Measurements from ENCODE around the gene CXCL13. TPM values are rescaled to one million over a fixed set of nuclear protein-coding genes. Genes with fewer than 3 reads are reported as not detected.

Gene CXCL13
- total and polyA plus RNA-seq, 9 donors, result 0.84 to 9.0 (median 5.3) TPM

- no peaks in the 10 kb centered on the region for H3K9me3 ChIP-seq (replicated peaks; ENCODE audit: control insufficient read depth, low read depth, low read length)
- no peaks in the 10 kb centered on the region for H3K27me3 ChIP-seq (ENCODE audit: control insufficient read depth, insufficient read depth, low read length)
- no peaks in the 10 kb centered on the region for H3K4me1 ChIP-seq (ENCODE audit: control insufficient read depth, insufficient read depth, low read length)
- H3K36me3 ChIP-seq (ENCODE audit: control insufficient read depth, insufficient read depth, low read length), result no peaks in the 10 kb centered on the region
- peak; percentile 12 for DNase-seq
- no CpG with 5 or more reads among the region's 6 CpGs for WGBS (ENCODE audit: insufficient coverage)
- H3K4me3 ChIP-seq (ENCODE audit: low read length), result no peak overlapping the region
- no peak overlapping the region for H3K27ac ChIP-seq (ENCODE audit: low read length)
Measured at GRCh38 chr4:77600521-77601451, 4.8 kb upstream of the CXCL13 start.

GRCh38 chr4:77601614-77602187 is 3.9 kb upstream of the CXCL13 start:
- DNase-seq, result no peak
- no peak overlapping the region for H3K27ac ChIP-seq (ENCODE audit: low read length)
- H3K27me3 ChIP-seq (ENCODE audit: control insufficient read depth, insufficient read depth, low read length), result no peaks in the 10 kb centered on the region

GRCh38 chr4:77613267-77613666 is 7.6 kb downstream of the CXCL13 start:
- no peaks in the 10 kb centered on the region for H3K36me3 ChIP-seq (ENCODE audit: control insufficient read depth, insufficient read depth, low read length)
- no peaks in the 10 kb centered on the region for H3K27me3 ChIP-seq (ENCODE audit: control insufficient read depth, insufficient read depth, low read length)
- 42% methylated on average over 4 of the region's 7 CpGs for WGBS (ENCODE audit: insufficient coverage)
- no peak overlapping the region for H3K27ac ChIP-seq (ENCODE audit: low read length)
- H3K4me1 ChIP-seq (ENCODE audit: control insufficient read depth, insufficient read depth, low read length), result no peaks in the 10 kb centered on the region
- no peaks in the 10 kb centered on the region for H3K9me3 ChIP-seq (replicated peaks; ENCODE audit: control insufficient read depth, low read depth, low read length)
- DNase-seq, result peak; percentile 15
- no peak overlapping the region for H3K4me3 ChIP-seq (ENCODE audit: low read length)

More at GRCh38 chr4:77601614-77602187, 3.9 kb upstream of the CXCL13 start:
- H3K36me3 ChIP-seq (ENCODE audit: control insufficient read depth, insufficient read depth, low read length), result no peaks in the 10 kb centered on the region
- no peaks in the 10 kb centered on the region for H3K4me1 ChIP-seq (ENCODE audit: control insufficient read depth, insufficient read depth, low read length)
- H3K9me3 ChIP-seq (replicated peaks; ENCODE audit: control insufficient read depth, low read depth, low read length), result no peaks in the 10 kb centered on the region
- 20% methylated on average over 2 of the region's 4 CpGs for WGBS (ENCODE audit: insufficient coverage)
- H3K4me3 ChIP-seq (ENCODE audit: low read length), result no peak overlapping the region

GRCh38 chr4:77615153-77615552 is 9.5 kb downstream of the CXCL13 start:
- no CpG with 5 or more reads among the region's 5 CpGs for WGBS (ENCODE audit: insufficient coverage)
- H3K27me3 ChIP-seq (ENCODE audit: control insufficient read depth, insufficient read depth, low read length), result no peaks in the 10 kb centered on the region

GRCh38 chr4:77617203-77617602 is 11.6 kb downstream of the CXCL13 start:
- WGBS (ENCODE audit: insufficient coverage), result 94% methylated on average over 2 of the region's 5 CpGs
- Histone ChIP-seq H3K27me3 (ENCODE audit: control insufficient read depth, insufficient read depth, low read length) (no peaks in the 10 kb centered on the region), H3K4me1 (ENCODE audit: control insufficient read depth, insufficient read depth, low read length) (no peaks in the 10 kb centered on the region), H3K4me3 (ENCODE audit: low read length) (no peak overlapping the region), H3K9me3 (replicated peaks; ENCODE audit: control insufficient read depth, low read depth, low read length) (no peaks in the 10 kb centered on the region), H3K36me3 (ENCODE audit: control insufficient read depth, insufficient read depth, low read length) (no peaks in the 10 kb centered on the region), H3K27ac (ENCODE audit: low read length) (no peak overlapping the region)
- DNase-seq, result no peak

More at GRCh38 chr4:77615153-77615552, 9.5 kb downstream of the CXCL13 start:
- H3K4me1 ChIP-seq (ENCODE audit: control insufficient read depth, insufficient read depth, low read length), result no peaks in the 10 kb centered on the region
- no peaks in the 10 kb centered on the region for H3K36me3 ChIP-seq (ENCODE audit: control insufficient read depth, insufficient read depth, low read length)
- H3K27ac ChIP-seq (ENCODE audit: low read length), result no peak overlapping the region
- no peaks in the 10 kb centered on the region for H3K9me3 ChIP-seq (replicated peaks; ENCODE audit: control insufficient read depth, low read depth, low read length)
- no peak for DNase-seq
- H3K4me3 ChIP-seq (ENCODE audit: low read length), result no peak overlapping the region

GRCh38 chr4:77618383-77619241 is 13.0 kb downstream of the CXCL13 start:
- WGBS (ENCODE audit: insufficient coverage), result 4% methylated on average over 7 of the region's 12 CpGs
- no peak overlapping the region for H3K4me3 ChIP-seq (ENCODE audit: low read length)

GRCh38 chr4:77619408-77619807 is 13.8 kb downstream of the CXCL13 start:
- DNase-seq, result no peak
- no peaks in the 10 kb centered on the region for H3K9me3 ChIP-seq (replicated peaks; ENCODE audit: control insufficient read depth, low read depth, low read length)
- no peak overlapping the region for H3K27ac ChIP-seq (ENCODE audit: low read length)
- no peaks in the 10 kb centered on the region for H3K36me3 ChIP-seq (ENCODE audit: control insufficient read depth, insufficient read depth, low read length)
- H3K27me3 ChIP-seq (ENCODE audit: control insufficient read depth, insufficient read depth, low read length), result no peaks in the 10 kb centered on the region
- H3K4me1 ChIP-seq (ENCODE audit: control insufficient read depth, insufficient read depth, low read length), result no peaks in the 10 kb centered on the region
- no peak overlapping the region for H3K4me3 ChIP-seq (ENCODE audit: low read length)
- no CpG with 5 or more reads among the region's 1 CpG for WGBS (ENCODE audit: insufficient coverage)

More at GRCh38 chr4:77618383-77619241, 13.0 kb downstream of the CXCL13 start:
- Histone ChIP-seq H3K9me3 (replicated peaks; ENCODE audit: control insufficient read depth, low read depth, low read length) (no peaks in the 10 kb centered on the region), H3K4me1 (ENCODE audit: control insufficient read depth, insufficient read depth, low read length) (no peaks in the 10 kb centered on the region), H3K36me3 (ENCODE audit: control insufficient read depth, insufficient read depth, low read length) (no peaks in the 10 kb centered on the region), H3K27me3 (ENCODE audit: control insufficient read depth, insufficient read depth, low read length) (no peaks in the 10 kb centered on the region), H3K27ac (ENCODE audit: low read length) (no peak overlapping the region)
- peak; percentile 93 for DNase-seq

- Histone ChIP-seq H3K27ac (ENCODE audit: low read length) (no peak overlapping the region), H3K27me3 (ENCODE audit: control insufficient read depth, insufficient read depth, low read length) (no peaks in the 10 kb centered on the region), H3K36me3 (ENCODE audit: control insufficient read depth, insufficient read depth, low read length) (no peaks in the 10 kb centered on the region), H3K4me1 (ENCODE audit: control insufficient read depth, insufficient read depth, low read length) (no peaks in the 10 kb centered on the region), H3K4me3 (ENCODE audit: low read length) (no peak overlapping the region), H3K9me3 (replicated peaks; ENCODE audit: control insufficient read depth, low read depth, low read length) (no peaks in the 10 kb centered on the region)
- DNase-seq, result no peak
Measured at GRCh38 chr4:77621254-77621653, 15.6 kb downstream of the CXCL13 start.

- H3K27me3 ChIP-seq (ENCODE audit: control insufficient read depth, insufficient read depth, low read length), result no peaks in the 10 kb centered on the region
- no peaks in the 10 kb centered on the region for H3K36me3 ChIP-seq (ENCODE audit: control insufficient read depth, insufficient read depth, low read length)
- WGBS (ENCODE audit: insufficient coverage), result no CpG with 5 or more reads among the region's 2 CpGs
- H3K4me3 ChIP-seq (ENCODE audit: low read length), result no peak overlapping the region
- no peak overlapping the region for H3K27ac ChIP-seq (ENCODE audit: low read length)
- DNase-seq, result peak; percentile 16
- no peaks in the 10 kb centered on the region for H3K4me1 ChIP-seq (ENCODE audit: control insufficient read depth, insufficient read depth, low read length)
- no peaks in the 10 kb centered on the region for H3K9me3 ChIP-seq (replicated peaks; ENCODE audit: control insufficient read depth, low read depth, low read length)
Measured at GRCh38 chr4:77623091-77623490, 17.5 kb downstream of the CXCL13 start.

- no peaks in the 10 kb centered on the region for H3K27me3 ChIP-seq (ENCODE audit: control insufficient read depth, insufficient read depth, low read length)
- no peak overlapping the region for H3K27ac ChIP-seq (ENCODE audit: low read length)
- no peak overlapping the region for H3K4me3 ChIP-seq (ENCODE audit: low read length)
- H3K9me3 ChIP-seq (replicated peaks; ENCODE audit: control insufficient read depth, low read depth, low read length), result no peaks in the 10 kb centered on the region
- no peak for DNase-seq
- WGBS (ENCODE audit: insufficient coverage), result 83% methylated on average over 1 of the region's 4 CpGs
- H3K36me3 ChIP-seq (ENCODE audit: control insufficient read depth, insufficient read depth, low read length), result no peaks in the 10 kb centered on the region
- H3K4me1 ChIP-seq (ENCODE audit: control insufficient read depth, insufficient read depth, low read length), result no peaks in the 10 kb centered on the region
Measured at GRCh38 chr4:77624213-77624612, 18.6 kb downstream of the CXCL13 start.
